PC-3 (cell line): ENCODE measurements around the gene SLC6A3. TPM values are rescaled to one million over a fixed set of nuclear protein-coding genes. Genes with fewer than 3 reads are reported as not detected.

Experiments
- ATAC-seq: fragments of 200-7000 bp; cut with Tn5 transposase; 2 replicates; pipeline ENCODE4 v1.9.1; 2020; ENCODE audit warnings: mild to moderate bottlenecking, moderate library complexity
- BruUV-seq: library from RNA; stranded (reverse); fragments of 400-500 nt; replicated peaks from 2 replicates; lab custom pipeline; 2021; lab: Mats Ljungman, UMichigan
- CTCF ChIA-PET: fragments of 300-600 bp; sonication (Branson Sonifier 250); formaldehyde crosslinking; loops from one replicate; lab custom pipeline; 2022; ENCODE audit warnings: antibody characterized with exemption; lab: Charles Lee
- POLR2A ChIA-PET: fragments of 300-600 bp; sonication (Branson Sonifier 250); formaldehyde crosslinking; loops from one replicate; lab custom pipeline; 2022; ENCODE audit warnings: antibody characterized with exemption; ENCODE audit not compliant: unreplicated experiment; lab: Charles Lee
- DNase-seq: peaks from one replicate; pipeline ENCODE4 v3.0.0-alpha.2; 2015
- H2AFZ ChIP-seq: fragments of 300-600 bp; sonication (generic); 2 replicates; pipeline ENCODE4 v1.6.0; 2016; ENCODE audit warnings: antibody characterized with exemption, low read length
- H3F3A ChIP-seq: fragments of 300-600 bp; sonication (generic); one replicate; pipeline ENCODE4 v1.6.0; 2017; ENCODE audit warnings: antibody characterized with exemption, low read length, control low read depth, mild to moderate bottlenecking; ENCODE audit not compliant: unreplicated experiment
- H3K27ac ChIP-seq: fragments of 300-600 bp; sonication (generic); 2 replicates; pipeline ENCODE4 v1.5.1; 2016; ENCODE audit warnings: mild to moderate bottlenecking, low read length
- H3K27me3 ChIP-seq: fragments of 300-600 bp; sonication (generic); 2 replicates; pipeline ENCODE4 v1.6.1; 2016; ENCODE audit warnings: low read length, mixed read lengths
- H3K36me3 ChIP-seq: fragments of 300-600 bp; sonication (generic); 2 replicates; pipeline ENCODE4 v1.6.1; 2016; ENCODE audit warnings: low read depth, mixed run types, low read length, mixed read lengths
- H3K4me1 ChIP-seq: fragments of 300-600 bp; sonication (generic); 2 replicates; pipeline ENCODE4 v1.5.1; 2016; ENCODE audit warnings: low read length; ENCODE audit not compliant: insufficient read depth
- H3K4me2 ChIP-seq: fragments of 300-600 bp; sonication (generic); 2 replicates; pipeline ENCODE4 v1.6.0; 2016; ENCODE audit warnings: low read length
- H3K4me3 ChIP-seq: fragments of 300-600 bp; sonication (generic); 2 replicates; pipeline ENCODE4 v1.5.1; 2016; ENCODE audit warnings: mild to moderate bottlenecking, low read length, mixed read lengths
- H3K79me2 ChIP-seq: fragments of 300-600 bp; sonication (generic); 2 replicates; pipeline ENCODE4 v1.6.1; 2017; ENCODE audit warnings: low read length, mixed read lengths
- H3K9ac ChIP-seq: fragments of 300-600 bp; sonication (generic); 2 replicates; pipeline ENCODE4 v1.6.0; 2016; ENCODE audit warnings: mild to moderate bottlenecking, low read length
- H3K9me2 ChIP-seq: fragments of 300-600 bp; sonication (generic); replicated peaks from 2 replicates; pipeline ENCODE4 v1.6.1; 2016; ENCODE audit warnings: mixed run types, low read length, mixed read lengths
- H3K9me3 ChIP-seq: fragments of 300-600 bp; sonication (generic); 2 replicates; pipeline ENCODE4 v1.6.1; 2016; ENCODE audit warnings: low read length, mixed read lengths
- H4K20me1 ChIP-seq: fragments of 300-600 bp; sonication (generic); 2 replicates; pipeline ENCODE4 v1.6.1; 2016; ENCODE audit warnings: low read length, mixed read lengths
- EZH2 ChIP-seq: fragments of 300-600 bp; sonication (generic); IDR thresholded peaks from one replicate; pipeline ENCODE4 v1.6.1; 2017; ENCODE audit warnings: antibody characterized with exemption, mild to moderate bottlenecking, low read length; ENCODE audit not compliant: unreplicated experiment
- EZH2phosphoT487 ChIP-seq: fragments of 300-600 bp; sonication (generic); IDR thresholded peaks from 2 replicates; pipeline ENCODE4 v1.6.1; 2018; ENCODE audit warnings: mild to moderate bottlenecking, antibody characterized with exemption, low read length, borderline replicate concordance
- intact Hi-C: fragments of 100-400 bp; cut with micrococcal nuclease; formaldehyde crosslinking; loops from 2 replicates; pipeline ENCODE4 v1.9.0; 2023
- total RNA-seq: library from RNA; depleted of rRNA; stranded (reverse); fragments of >200 nt; gene quantifications from 2 replicates; pipeline ENCODE4 v1.2.3, GENCODE V29; 2014
- TF ChIP-seq, protein P1 (sequence below): fragments of 300-600 bp; sonication (generic); conservative IDR thresholded peaks from 2 replicates; pipeline ENCODE4 v1.5.1; 2017; ENCODE audit warnings: antibody characterized with exemption, low read depth, mild to moderate bottlenecking, low read length

The SLC6A3 gene
- total RNA-seq, 1 experiment from 2014 or later, result not detected

DNA sequence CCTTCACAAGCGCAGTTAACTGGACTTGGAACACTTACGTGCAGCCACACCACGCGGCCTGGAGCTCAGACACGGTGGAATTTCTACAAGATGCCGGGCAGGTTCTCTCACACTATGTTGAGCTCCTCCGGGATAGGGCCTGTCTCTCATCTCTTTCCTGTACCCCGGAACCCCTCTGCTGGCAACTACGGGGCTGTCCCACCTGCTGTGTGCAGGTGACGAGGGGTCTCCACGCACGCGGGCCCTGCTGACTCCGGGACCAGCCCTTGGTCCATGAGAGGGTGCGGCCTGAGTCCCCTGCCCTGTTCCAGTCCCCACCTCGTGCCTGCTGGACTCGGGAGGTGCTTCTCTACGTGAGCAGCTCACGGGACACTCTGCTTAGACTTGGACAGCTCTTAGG is 40.1 kb downstream of the SLC6A3 start:
- no peak for ATAC-seq
- Histone ChIP-seq H3K79me2 (no peaks in the 10 kb centered on the region), H3K4me2 (no peak overlapping the region), H3K27me3 (peaks cover 27% of the 10 kb centered on the region), H4K20me1 (no peaks in the 10 kb centered on the region), H2AFZ (no peak overlapping the region), H3K4me1 (no peaks in the 10 kb centered on the region), H3K36me3 (no peaks in the 10 kb centered on the region), H3K4me3 (no peak overlapping the region), H3K9ac (no peak overlapping the region), H3K9me2 (no peaks in the 10 kb centered on the region), H3K9me3 (no peaks in the 10 kb centered on the region), H3F3A (no peaks in the 10 kb centered on the region), H3K27ac (no peak overlapping the region)
- DNase-seq, result no peak
- ChIA-PET POLR2A (no interaction called here), CTCF (no interaction called here)
- TF ChIP-seq, protein P1, sequence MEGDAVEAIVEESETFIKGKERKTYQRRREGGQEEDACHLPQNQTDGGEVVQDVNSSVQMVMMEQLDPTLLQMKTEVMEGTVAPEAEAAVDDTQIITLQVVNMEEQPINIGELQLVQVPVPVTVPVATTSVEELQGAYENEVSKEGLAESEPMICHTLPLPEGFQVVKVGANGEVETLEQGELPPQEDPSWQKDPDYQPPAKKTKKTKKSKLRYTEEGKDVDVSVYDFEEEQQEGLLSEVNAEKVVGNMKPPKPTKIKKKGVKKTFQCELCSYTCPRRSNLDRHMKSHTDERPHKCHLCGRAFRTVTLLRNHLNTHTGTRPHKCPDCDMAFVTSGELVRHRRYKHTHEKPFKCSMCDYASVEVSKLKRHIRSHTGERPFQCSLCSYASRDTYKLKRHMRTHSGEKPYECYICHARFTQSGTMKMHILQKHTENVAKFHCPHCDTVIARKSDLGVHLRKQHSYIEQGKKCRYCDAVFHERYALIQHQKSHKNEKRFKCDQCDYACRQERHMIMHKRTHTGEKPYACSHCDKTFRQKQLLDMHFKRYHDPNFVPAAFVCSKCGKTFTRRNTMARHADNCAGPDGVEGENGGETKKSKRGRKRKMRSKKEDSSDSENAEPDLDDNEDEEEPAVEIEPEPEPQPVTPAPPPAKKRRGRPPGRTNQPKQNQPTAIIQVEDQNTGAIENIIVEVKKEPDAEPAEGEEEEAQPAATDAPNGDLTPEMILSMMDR, result no peak
- TF ChIP-seq EZH2phosphoT487, result no peak
- TF ChIP-seq EZH2, result no peak
- BruUV-seq, result no TSS peak
- intact Hi-C loops, result no loop called here

DNA sequence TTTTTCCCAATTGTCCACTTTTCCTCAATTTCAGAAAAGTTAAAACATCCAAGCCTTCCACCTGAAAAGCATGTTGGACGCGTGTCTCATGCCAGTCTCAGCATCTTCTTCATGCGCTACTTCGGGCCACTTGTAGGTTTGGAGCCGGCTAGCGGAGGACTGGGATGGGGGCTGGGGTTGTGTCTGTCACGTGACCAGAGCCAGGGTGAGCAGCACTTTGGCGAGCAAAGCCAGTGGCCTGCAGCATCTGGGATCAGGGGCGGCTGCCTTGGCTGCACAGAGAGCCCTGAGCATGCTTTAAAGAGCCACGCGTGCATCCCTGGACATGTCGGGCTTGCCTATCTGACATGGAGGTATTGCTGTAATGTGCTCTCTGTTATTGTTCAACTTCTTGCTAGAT is 41.2 kb downstream of the SLC6A3 start:
- no peak overlapping the region for H2AFZ ChIP-seq
- CTCF ChIA-PET, result no interaction called here

DNA sequence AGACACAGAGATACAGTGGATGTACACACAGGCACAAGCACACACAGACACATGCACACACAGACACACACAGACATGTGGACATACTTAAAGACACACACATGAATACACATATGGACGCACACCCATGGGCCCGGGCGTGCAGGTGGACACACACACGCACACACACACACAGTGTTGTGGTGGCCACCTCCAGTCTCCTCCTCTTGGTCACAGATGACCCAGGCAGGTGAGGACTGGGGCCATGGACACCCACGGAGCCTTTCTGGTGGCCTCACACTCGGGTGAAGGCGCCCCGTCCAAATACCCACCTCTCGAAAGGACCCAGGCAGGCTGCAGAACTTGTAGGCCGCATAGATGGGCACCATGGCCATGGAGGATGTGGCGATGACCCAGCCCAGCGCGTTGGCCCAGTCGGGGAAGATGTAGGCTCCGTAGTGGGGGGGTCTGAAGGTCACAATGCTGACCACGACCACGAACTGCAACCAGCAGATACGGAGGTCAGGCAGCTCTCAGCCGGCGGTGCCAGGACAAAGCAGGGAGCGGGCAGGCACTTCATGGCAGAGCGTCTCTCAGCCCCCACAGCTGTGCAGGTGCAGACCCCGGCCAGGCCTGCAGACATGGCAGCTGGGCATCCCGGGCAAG is 42.5 kb downstream of the SLC6A3 start:
- H3K27ac ChIP-seq, result no peak overlapping the region
- ChIA-PET CTCF (no interaction called here), POLR2A (no interaction called here)
- no peaks in the 10 kb centered on the region for H3K4me1 ChIP-seq
- peaks cover 50% of the 10 kb centered on the region for H3K27me3 ChIP-seq
- no peak overlapping the region for H3K4me3 ChIP-seq
- H3K9ac ChIP-seq, result no peak overlapping the region
- no peaks in the 10 kb centered on the region for H3K9me3 ChIP-seq
- H3K36me3 ChIP-seq, result no peaks in the 10 kb centered on the region
- TF ChIP-seq EZH2phosphoT487 (no peak), EZH2 (no peak)
- TF ChIP-seq, protein P1, result no peak
- ATAC-seq (no peak), DNase-seq (no peak)
- no peak overlapping the region for H3K4me2 ChIP-seq
- H2AFZ ChIP-seq, result no peak overlapping the region
- no peaks in the 10 kb centered on the region for H3F3A ChIP-seq
- H3K9me2 ChIP-seq, result no peaks in the 10 kb centered on the region
- BruUV-seq, result no TSS peak
- H3K79me2 ChIP-seq, result no peaks in the 10 kb centered on the region
- H4K20me1 ChIP-seq, result no peaks in the 10 kb centered on the region
- intact Hi-C loops, result no loop called here

More for the DNA sequence above, 41.2 kb downstream of the SLC6A3 start:
- Histone ChIP-seq H3K4me3 (no peak overlapping the region), H3K9me3 (no peaks in the 10 kb centered on the region), H3K27ac (no peak overlapping the region), H3K36me3 (no peaks in the 10 kb centered on the region), H3K4me2 (no peak overlapping the region), H4K20me1 (no peaks in the 10 kb centered on the region), H3K79me2 (no peaks in the 10 kb centered on the region), H3K9me2 (no peaks in the 10 kb centered on the region), H3K27me3 (peaks cover 38% of the 10 kb centered on the region), H3K4me1 (no peaks in the 10 kb centered on the region), H3K9ac (no peak overlapping the region), H3F3A (no peaks in the 10 kb centered on the region)
- intact Hi-C loops, result no loop called here
- TF ChIP-seq, protein P1, result no peak
- TF ChIP-seq EZH2phosphoT487 (no peak), EZH2 (no peak)
- ATAC-seq (no peak), DNase-seq (no peak)
- POLR2A ChIA-PET, result no interaction called here
- BruUV-seq, result no TSS peak
